ENCODE results near the gene SEC24A. TPM values are rescaled to one million over a fixed set of nuclear protein-coding genes. Genes with fewer than 3 reads are reported as not detected.

Gene SEC24A
- total and polyA plus RNA-seq, 2 donors (not counting 3 experiments of a cell fraction or from before 2014, with no cell fraction given): 19.8 to 30.0 TPM

- no peak overlapping the region for H3K4me2 ChIP-seq (ENCODE audit: insufficient read depth, low read length)
- ChIA-PET POLR2A (no interaction called here), CTCF (interaction anchor here (1.9 kb wide), 1 partner anchor 19 kb away, joined by 7 read pairs; no protein-coding TSS in a partner anchor)
- H3K36me3 ChIP-seq (ENCODE audit: control insufficient read depth in 2 of 2, extremely low read depth in 1 of 2, insufficient read depth in 2 of 2, low read length in 2 of 2): peaks cover 15 to 18% of the 10 kb centered on the region in 2 experiments
- TF ChIP-seq JUN (IDR thresholded peaks at IDR 0.05; ENCODE audit: borderline replicate concordance, insufficient read depth, insufficient read length, low read depth): no peak
- TF ChIP-seq GATA2 (IDR thresholded peaks at IDR 0.05; ENCODE audit: insufficient read depth, insufficient read length, low read depth, low read length): no peak
- TF ChIP-seq MYC (IDR thresholded peaks at IDR 0.05; ENCODE audit: low read depth, low read length): no peak
- TF ChIP-seq POLR2A (IDR thresholded peaks at IDR 0.05; ENCODE audit: low read depth, low read length): no peak
- TF ChIP-seq MAX (IDR thresholded peaks at IDR 0.05; ENCODE audit: insufficient read depth, insufficient read length): no peak
- TF ChIP-seq FOS (IDR thresholded peaks at IDR 0.05; ENCODE audit: borderline replicate concordance, insufficient read depth, low read length): no peak
- no peaks in the 10 kb centered on the region for H3K9me3 ChIP-seq (replicated peaks; ENCODE audit: control insufficient read depth, insufficient read depth, low read length)
- no peak overlapping the region for H2AFZ ChIP-seq (ENCODE audit: low read depth, low read length)
- H3K9ac ChIP-seq (replicated peaks; ENCODE audit: extremely low read depth, insufficient read depth, low read length): no peak overlapping the region
- no peak overlapping the region for H3K4me3 ChIP-seq (replicated peaks in 1 of 3; ENCODE audit: insufficient read depth in 1 of 3, low read depth in 1 of 3, low read length in 3 of 3)
- H3K9me1 ChIP-seq (replicated peaks; ENCODE audit: control insufficient read depth, extremely low read depth, insufficient read depth, low read length): no peaks in the 10 kb centered on the region
- no peaks in the 10 kb centered on the region for H3K4me1 ChIP-seq (ENCODE audit: control insufficient read depth, extremely low read depth, insufficient read depth, low read length)
- no peaks in the 10 kb centered on the region for H3K27me3 ChIP-seq (ENCODE audit: control insufficient read depth in 2 of 2, insufficient read depth in 2 of 2, low read length in 2 of 2)
- H3K27ac ChIP-seq (ENCODE audit: insufficient read depth, low read depth, low read length): no peak overlapping the region
- DNase-seq (ENCODE audit: low read depth, low spot score) (no peak), FAIRE-seq (no peak)
- no peaks in the 10 kb centered on the region for H3K79me2 ChIP-seq (ENCODE audit: control insufficient read depth, insufficient read depth, low read length)
- no peaks in the 10 kb centered on the region for H4K20me1 ChIP-seq (replicated peaks; ENCODE audit: control insufficient read depth, extremely low read depth, insufficient read depth, low read length)
- dilution Hi-C loops (cut with MboI; ENCODE audit: extremely low pct_ligation_motif_present, low sequenced_read_pairs) (no loop called here), intact Hi-C loops (cut with micrococcal nuclease) (no loop called here)
- no TSS peak for BruUV-seq (replicated peaks)
Measured at GRCh38 chr5:134606726-134607125, 41.9 kb upstream of the SEC24A start.

GRCh38 chr5:134608555-134608954 lies 40.0 kb upstream of the SEC24A start:
- H3K9me3 ChIP-seq (replicated peaks; ENCODE audit: control insufficient read depth, insufficient read depth, low read length): no peaks in the 10 kb centered on the region
- TF ChIP-seq JUN (IDR thresholded peaks at IDR 0.05; ENCODE audit: borderline replicate concordance, insufficient read depth, insufficient read length, low read depth) (no peak), CTCF (IDR thresholded peaks at IDR 0.05; ENCODE audit: extremely low read depth in 1 of 2, insufficient read depth in 1 of 2, low read depth in 1 of 2, low read length in 2 of 2) (no peak), MAX (IDR thresholded peaks at IDR 0.05; ENCODE audit: insufficient read depth, insufficient read length) (no peak), MYC (IDR thresholded peaks at IDR 0.05; ENCODE audit: low read depth, low read length) (no peak), EZH2 (IDR thresholded peaks at IDR 0.05; ENCODE audit: borderline replicate concordance, low read depth, low read length, severe bottlenecking) (no peak), POLR2AphosphoS5 (IDR thresholded peaks at IDR 0.05; ENCODE audit: insufficient read depth, low read depth, low read length) (no peak), FOS (IDR thresholded peaks at IDR 0.05; ENCODE audit: borderline replicate concordance, insufficient read depth, low read length) (no peak), POLR2A (IDR thresholded peaks at IDR 0.05; ENCODE audit: low read depth, low read length) (no peak), GATA2 (IDR thresholded peaks at IDR 0.05; ENCODE audit: insufficient read depth, insufficient read length, low read depth, low read length) (no peak)
- H3K4me2 ChIP-seq (ENCODE audit: insufficient read depth, low read length): no peak overlapping the region
- dilution Hi-C loops (cut with MboI; ENCODE audit: extremely low pct_ligation_motif_present, low sequenced_read_pairs): no loop called here
- H4K20me1 ChIP-seq (replicated peaks; ENCODE audit: control insufficient read depth, extremely low read depth, insufficient read depth, low read length): no peaks in the 10 kb centered on the region
- no peaks in the 10 kb centered on the region for H3K79me2 ChIP-seq (ENCODE audit: control insufficient read depth, insufficient read depth, low read length)
- POLR2A ChIA-PET: no interaction called here
- intact Hi-C loops (cut with micrococcal nuclease): no loop called here
- H3K4me1 ChIP-seq (ENCODE audit: control insufficient read depth, extremely low read depth, insufficient read depth, low read length): no peaks in the 10 kb centered on the region
- no peaks in the 10 kb centered on the region for H3K9me1 ChIP-seq (replicated peaks; ENCODE audit: control insufficient read depth, extremely low read depth, insufficient read depth, low read length)
- H3K27me3 ChIP-seq (ENCODE audit: control insufficient read depth in 2 of 2, insufficient read depth in 2 of 2, low read length in 2 of 2): no peaks in the 10 kb centered on the region
- no peak overlapping the region for H3K4me3 ChIP-seq (replicated peaks in 1 of 3; ENCODE audit: insufficient read depth in 1 of 3, low read depth in 1 of 3, low read length in 3 of 3)
- H3K36me3 ChIP-seq (ENCODE audit: control insufficient read depth in 2 of 2, extremely low read depth in 1 of 2, insufficient read depth in 2 of 2, low read length in 2 of 2): peaks cover 16 to 19% of the 10 kb centered on the region in 2 experiments
- FAIRE-seq (no peak), DNase-seq (ENCODE audit: low read depth, low spot score) (no peak)
- CTCF ChIA-PET: interaction anchor here (1.6 to 1.8 kb wide), 3 partner anchors 21 to 319 kb away, joined by 5 read pairs; no protein-coding TSS in a partner anchor
- BruUV-seq (replicated peaks): no TSS peak
- no peak overlapping the region for H3K9ac ChIP-seq (replicated peaks; ENCODE audit: extremely low read depth, insufficient read depth, low read length)
- H3K27ac ChIP-seq (ENCODE audit: insufficient read depth, low read depth, low read length): no peak overlapping the region
- H2AFZ ChIP-seq (ENCODE audit: low read depth, low read length): no peak overlapping the region

All from endothelial cell of umbilical vein (primary cell).